Measurements from ENCODE around the gene MED8. TPM values are rescaled to one million over a fixed set of nuclear protein-coding genes. Genes with fewer than 3 reads are reported as not detected.

MED8 gene
- total RNA-seq, 1 donor from 2014 or later = 19.5 TPM

DNA sequence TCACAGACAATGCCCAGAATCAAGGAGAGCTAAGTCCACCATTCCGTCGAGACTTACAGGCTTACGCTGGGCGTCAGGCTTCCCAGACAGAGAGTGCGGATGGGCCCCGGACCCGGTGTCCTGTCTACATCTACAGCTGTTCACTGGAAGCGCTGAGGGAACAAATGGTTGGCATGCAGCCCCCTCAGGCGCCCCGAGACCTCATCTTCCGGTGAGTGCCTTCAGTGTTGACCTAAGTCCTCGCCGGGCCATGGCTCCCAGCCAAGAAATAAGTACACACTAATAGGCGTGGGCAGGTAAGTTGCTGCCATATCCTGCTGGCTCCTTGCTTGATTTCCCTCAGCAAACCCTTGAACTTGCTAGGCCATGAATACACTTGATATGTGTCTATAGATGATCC, 37.9 kb upstream of the MED8 start:
- TF ChIP-seq, protein P1, sequence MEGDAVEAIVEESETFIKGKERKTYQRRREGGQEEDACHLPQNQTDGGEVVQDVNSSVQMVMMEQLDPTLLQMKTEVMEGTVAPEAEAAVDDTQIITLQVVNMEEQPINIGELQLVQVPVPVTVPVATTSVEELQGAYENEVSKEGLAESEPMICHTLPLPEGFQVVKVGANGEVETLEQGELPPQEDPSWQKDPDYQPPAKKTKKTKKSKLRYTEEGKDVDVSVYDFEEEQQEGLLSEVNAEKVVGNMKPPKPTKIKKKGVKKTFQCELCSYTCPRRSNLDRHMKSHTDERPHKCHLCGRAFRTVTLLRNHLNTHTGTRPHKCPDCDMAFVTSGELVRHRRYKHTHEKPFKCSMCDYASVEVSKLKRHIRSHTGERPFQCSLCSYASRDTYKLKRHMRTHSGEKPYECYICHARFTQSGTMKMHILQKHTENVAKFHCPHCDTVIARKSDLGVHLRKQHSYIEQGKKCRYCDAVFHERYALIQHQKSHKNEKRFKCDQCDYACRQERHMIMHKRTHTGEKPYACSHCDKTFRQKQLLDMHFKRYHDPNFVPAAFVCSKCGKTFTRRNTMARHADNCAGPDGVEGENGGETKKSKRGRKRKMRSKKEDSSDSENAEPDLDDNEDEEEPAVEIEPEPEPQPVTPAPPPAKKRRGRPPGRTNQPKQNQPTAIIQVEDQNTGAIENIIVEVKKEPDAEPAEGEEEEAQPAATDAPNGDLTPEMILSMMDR (IDR thresholded peaks at IDR 0.05; ENCODE audit: unreplicated experiment) = no peak
- H3K27me3 Mint-ChIP-seq (ENCODE audit: unreplicated experiment) = peaks cover 13% of the 10 kb centered on the region
- H3K36me3 Mint-ChIP-seq (ENCODE audit: low read depth, unreplicated experiment) = peaks cover 54% of the 10 kb centered on the region
- H3K9me3 Mint-ChIP-seq (ENCODE audit: unreplicated experiment) = no peaks in the 10 kb centered on the region
- H3K4me3 Mint-ChIP-seq (ENCODE audit: unreplicated experiment) = no peak overlapping the region
- no peak for DNase-seq (ENCODE audit: low spot score)
- no peaks in the 10 kb centered on the region for H3K4me1 Mint-ChIP-seq (ENCODE audit: unreplicated experiment)
- no peak overlapping the region for H3K27ac Mint-ChIP-seq (ENCODE audit: unreplicated experiment)

DNA sequence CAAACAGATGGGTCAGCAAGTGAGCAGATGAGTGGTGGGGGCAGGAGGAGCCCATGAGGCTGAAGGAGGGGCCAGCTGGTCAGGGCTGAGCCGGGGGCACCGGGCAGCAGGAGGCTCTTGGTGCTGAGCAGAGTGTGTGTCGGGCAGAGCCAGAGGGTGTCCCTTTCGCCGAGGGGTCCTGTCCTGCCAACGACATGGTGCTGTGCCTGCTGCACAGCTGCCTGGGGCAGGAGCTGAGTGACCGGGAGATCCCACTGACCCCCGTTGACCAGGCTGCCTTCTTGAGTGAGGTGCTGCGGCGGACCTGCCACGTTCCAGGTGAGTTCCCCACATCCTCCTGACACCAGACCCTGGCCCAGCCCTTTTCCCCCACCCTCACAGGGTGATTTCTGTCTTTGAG, 36.6 kb upstream of the MED8 start:
- DNase-seq (ENCODE audit: low spot score) = no peak
- Mint-ChIP-seq H3K27me3 (ENCODE audit: unreplicated experiment) (peaks cover 11% of the 10 kb centered on the region), H3K36me3 (ENCODE audit: low read depth, unreplicated experiment) (peaks cover 53% of the 10 kb centered on the region), H3K9me3 (ENCODE audit: unreplicated experiment) (no peaks in the 10 kb centered on the region), H3K4me1 (ENCODE audit: unreplicated experiment) (no peaks in the 10 kb centered on the region), H3K27ac (ENCODE audit: unreplicated experiment) (no peak overlapping the region), H3K4me3 (ENCODE audit: unreplicated experiment) (no peak overlapping the region)
- TF ChIP-seq, protein P1 (IDR thresholded peaks at IDR 0.05; ENCODE audit: unreplicated experiment) = no peak

DNA sequence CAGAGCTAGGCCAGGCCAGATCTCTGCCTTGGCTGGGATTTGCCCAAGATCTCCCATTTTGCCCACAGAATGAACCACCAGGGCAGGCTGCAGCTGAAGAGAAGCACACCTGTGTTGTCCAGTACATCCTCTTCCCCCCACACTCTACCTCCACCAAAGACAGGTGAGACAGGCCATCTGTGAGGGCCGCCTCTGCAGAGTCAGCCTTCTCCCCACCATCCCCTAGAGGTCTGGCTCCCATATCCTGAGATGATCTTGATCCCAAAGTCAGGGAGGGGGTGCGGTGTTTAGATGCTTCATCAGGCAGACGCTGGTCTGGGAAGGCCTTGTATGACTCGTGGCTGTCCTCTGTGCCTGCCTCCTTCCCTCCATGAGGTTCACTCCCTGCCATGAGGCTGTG, 35.4 kb upstream of the MED8 start:
- Mint-ChIP-seq H3K27me3 (ENCODE audit: unreplicated experiment) (peaks cover 11% of the 10 kb centered on the region), H3K36me3 (ENCODE audit: low read depth, unreplicated experiment) (peaks cover 56% of the 10 kb centered on the region), H3K4me1 (ENCODE audit: unreplicated experiment) (no peaks in the 10 kb centered on the region), H3K27ac (ENCODE audit: unreplicated experiment) (no peak overlapping the region), H3K9me3 (ENCODE audit: unreplicated experiment) (no peaks in the 10 kb centered on the region), H3K4me3 (ENCODE audit: unreplicated experiment) (no peak overlapping the region)
- TF ChIP-seq, protein P1 (IDR thresholded peaks at IDR 0.05; ENCODE audit: unreplicated experiment) = no peak
- no peak for DNase-seq (ENCODE audit: low spot score)

DNA sequence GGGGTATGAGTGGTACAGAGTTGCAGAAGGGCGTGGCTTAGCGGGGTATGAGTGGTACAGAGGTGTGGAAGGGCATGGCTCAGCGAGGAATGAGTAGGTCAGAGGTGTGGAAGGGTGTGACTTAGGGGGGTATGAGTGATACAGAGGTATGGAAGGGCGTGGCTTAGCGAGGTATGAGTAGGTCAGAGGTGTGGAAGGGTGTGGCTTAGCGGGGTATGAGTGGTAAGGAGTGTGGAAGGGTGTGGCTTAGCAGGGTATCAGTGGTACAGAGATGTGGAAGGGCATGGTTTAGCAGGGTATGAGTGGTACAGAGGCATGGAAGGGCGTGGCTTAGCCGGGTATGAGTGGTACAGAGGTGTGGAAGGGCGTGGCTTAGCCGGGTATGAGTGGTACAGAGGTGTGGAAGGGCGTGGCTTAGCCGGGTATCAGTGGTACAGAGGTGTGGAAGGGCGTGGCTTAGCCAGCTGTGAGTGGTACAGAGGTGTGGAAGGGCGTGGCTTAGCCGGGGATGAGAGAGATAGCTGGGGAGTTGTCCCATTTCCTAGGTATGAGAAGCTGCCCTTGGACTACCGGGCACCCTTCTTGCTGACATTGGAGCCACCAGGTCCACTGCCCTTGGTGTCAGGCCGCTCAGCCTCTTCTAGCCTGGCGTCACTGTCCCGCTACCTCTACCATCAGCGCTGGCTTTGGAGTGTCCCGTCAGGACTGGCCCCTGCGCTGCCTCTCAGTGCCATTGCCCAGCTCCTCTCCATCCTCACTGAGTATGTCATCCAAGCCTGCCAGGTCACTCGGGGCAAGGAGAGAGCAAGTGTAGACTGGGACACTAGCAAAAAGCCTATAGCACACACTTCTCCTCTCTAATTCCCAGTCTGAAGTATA, 34.3 kb upstream of the MED8 start:
- Mint-ChIP-seq H3K4me1 (ENCODE audit: unreplicated experiment) (peaks cover 7% of the 10 kb centered on the region), H3K27me3 (ENCODE audit: unreplicated experiment) (peaks cover 8% of the 10 kb centered on the region), H3K4me3 (ENCODE audit: unreplicated experiment) (peak overlapping the region; percentile 59), H3K27ac (ENCODE audit: unreplicated experiment) (no peak overlapping the region), H3K9me3 (ENCODE audit: unreplicated experiment) (no peaks in the 10 kb centered on the region), H3K36me3 (ENCODE audit: low read depth, unreplicated experiment) (peaks cover 51% of the 10 kb centered on the region)
- TF ChIP-seq, protein P1 (IDR thresholded peaks at IDR 0.05; ENCODE audit: unreplicated experiment) = no peak
- no peak for DNase-seq (ENCODE audit: low spot score)

- peaks cover 7% of the 10 kb centered on the region for H3K4me1 Mint-ChIP-seq (ENCODE audit: unreplicated experiment)
- peaks cover 46% of the 10 kb centered on the region for H3K36me3 Mint-ChIP-seq (ENCODE audit: low read depth, unreplicated experiment)
- H3K27ac Mint-ChIP-seq (ENCODE audit: unreplicated experiment) = no peak overlapping the region
- H3K4me3 Mint-ChIP-seq (ENCODE audit: unreplicated experiment) = peak overlapping the region; percentile 59
- TF ChIP-seq, protein P1 (IDR thresholded peaks at IDR 0.05; ENCODE audit: unreplicated experiment) = no peak
- peaks cover 7% of the 10 kb centered on the region for H3K27me3 Mint-ChIP-seq (ENCODE audit: unreplicated experiment)
- no peak for DNase-seq (ENCODE audit: low spot score)
- H3K9me3 Mint-ChIP-seq (ENCODE audit: unreplicated experiment) = no peaks in the 10 kb centered on the region
Observed at GRCh38 chr1:43422995-43423671, 33.5 kb upstream of the MED8 start.

Measured in endothelial cell (in vitro differentiated cells).